Choroid plexus epithelial cell (primary cell): ENCODE data around the gene NUP98.

Source experiments
- DNase-seq: peaks from one replicate; pipeline ENCODE4 v3.0.0-alpha.2; 2010; ENCODE audit warnings: low read depth
- H3K4me3 ChIP-seq: 2 replicates; pipeline ENCODE4 v1.5.1; 2011; ENCODE audit warnings: low read depth, mild to moderate bottlenecking, control low read depth, low read length, moderate library complexity
- CTCF ChIP-seq: conservative IDR thresholded peaks from 2 replicates; pipeline ENCODE4 v1.5.1; 2011; ENCODE audit warnings: low read depth, mild to moderate bottlenecking, control low read depth, inconsistent platforms, low read length, moderate library complexity

The NUP98 gene

GRCh38 chr11:3834349-3834663, 37.0 kb upstream of the NUP98 start:
- TF ChIP-seq CTCF, result no peak
- H3K4me3 ChIP-seq, result no peak overlapping the region
- DNase-seq, result no peak

- H3K4me3 ChIP-seq, result no peak overlapping the region
- DNase-seq, result no peak
- no peak for TF ChIP-seq CTCF
Measured at GRCh38 chr11:3833449-3833848, 36.1 kb upstream of the NUP98 start.

- no peak overlapping the region for H3K4me3 ChIP-seq
- TF ChIP-seq CTCF, result no peak
- no peak for DNase-seq
Measured at GRCh38 chr11:3832816-3833215, 35.5 kb upstream of the NUP98 start.

GRCh38 chr11:3831378-3832239, 34.3 kb upstream of the NUP98 start:
- no peak overlapping the region for H3K4me3 ChIP-seq
- TF ChIP-seq CTCF, result no peak
- DNase-seq, result peak; percentile 24

- no peak overlapping the region for H3K4me3 ChIP-seq
- TF ChIP-seq CTCF, result no peak
- DNase-seq, result no peak
Measured at GRCh38 chr11:3830730-3831129, 33.4 kb upstream of the NUP98 start.

- no peak overlapping the region for H3K4me3 ChIP-seq
- no peak for DNase-seq
- no peak for TF ChIP-seq CTCF
Measured at GRCh38 chr11:3830088-3830487, 32.7 kb upstream of the NUP98 start.
